HG03432 (cell line): ENCODE results near the gene ZBTB8A.
"Not testable (repeated sequence)": the region's sequence is repeated elsewhere in the genome, so short reads cannot be mapped to it uniquely, and the experiment has no call there.

Experiments used
- ATAC-seq: cut with Tn5 transposase; IDR thresholded peaks from one replicate; pipeline ENCODE4 v1.9.1; 2021; ENCODE audit warnings: mild to moderate bottlenecking, moderate library complexity; ENCODE audit not compliant: unreplicated experiment

Gene ZBTB8A

GRCh38 chr1:32618673-32619221 lies 79.5 kb downstream of the ZBTB8A start:
- ATAC-seq = no peak

- ATAC-seq = peak; percentile 86
Measured at GRCh38 chr1:32619701-32620485, 80.7 kb downstream of the ZBTB8A start.

- ATAC-seq = no peak
Measured at GRCh38 chr1:32622205-32622604, 83.0 kb downstream of the ZBTB8A start.

GRCh38 chr1:32622806-32623681 lies 83.8 kb downstream of the ZBTB8A start:
- ATAC-seq = no peak

GRCh38 chr1:32623775-32624174 lies 84.5 kb downstream of the ZBTB8A start:
- ATAC-seq = no peak

GRCh38 chr1:32626176-32626575 lies 86.9 kb downstream of the ZBTB8A start:
- no peak for ATAC-seq

- peak; percentile 78 for ATAC-seq
Measured at GRCh38 chr1:32627596-32628162, 88.5 kb downstream of the ZBTB8A start.

- ATAC-seq = not testable (repeated sequence)
Measured at GRCh38 chr1:32630173-32630572, 90.9 kb downstream of the ZBTB8A start.

- no peak for ATAC-seq
Measured at GRCh38 chr1:32632829-32633228, 93.6 kb downstream of the ZBTB8A start.

GRCh38 chr1:32635508-32636277 lies 96.5 kb downstream of the ZBTB8A start:
- ATAC-seq = no peak

GRCh38 chr1:32636914-32637645 lies 97.9 kb downstream of the ZBTB8A start:
- no peak for ATAC-seq

GRCh38 chr1:32639489-32640075 lies 100.4 kb downstream of the ZBTB8A start:
- no peak for ATAC-seq

GRCh38 chr1:32642292-32642827 lies 103.1 kb downstream of the ZBTB8A start:
- not testable (repeated sequence) for ATAC-seq

GRCh38 chr1:32644426-32644825 lies 105.2 kb downstream of the ZBTB8A start:
- ATAC-seq = no peak

GRCh38 chr1:32647308-32648134 lies 108.3 kb downstream of the ZBTB8A start:
- ATAC-seq = no peak

GRCh38 chr1:32650248-32650751 lies 111.1 kb downstream of the ZBTB8A start, which contains the start of gene ZBTB8OS:
Gene ZBTB8OS (minus strand): TSS chr1:32650550. CDS start chr1:32650529, 21 bp downstream.
- peak; percentile 63 for ATAC-seq

GRCh38 chr1:32650752-32651460 lies 111.7 kb downstream of the ZBTB8A start, which contains the start of gene RBBP4:
Gene RBBP4 (plus strand): TSS chr1:32651208. CDS start chr1:32651307, 99 bp downstream.
- peak; percentile 87 for ATAC-seq
